H54 (cell line): ENCODE results near the gene KNCN.

Experiments
- DNase-seq: peaks from one replicate; pipeline ENCODE4 v3.0.0; 2011; ENCODE audit warnings: low spot score, mixed read lengths; ENCODE audit not compliant: insufficient read length
- FAIRE-seq: peaks from 3 replicates; lab custom pipeline; 2011; peaks lifted over from hg19 to GRCh38; lab: Jason Lieb, UNC
- POLR2A ChIP-seq: IDR thresholded peaks from 2 replicates; pipeline ENCODE4 v1.6.1; 2011; ENCODE audit warnings: low read depth, mild to moderate bottlenecking, low read length

The KNCN gene

DNA sequence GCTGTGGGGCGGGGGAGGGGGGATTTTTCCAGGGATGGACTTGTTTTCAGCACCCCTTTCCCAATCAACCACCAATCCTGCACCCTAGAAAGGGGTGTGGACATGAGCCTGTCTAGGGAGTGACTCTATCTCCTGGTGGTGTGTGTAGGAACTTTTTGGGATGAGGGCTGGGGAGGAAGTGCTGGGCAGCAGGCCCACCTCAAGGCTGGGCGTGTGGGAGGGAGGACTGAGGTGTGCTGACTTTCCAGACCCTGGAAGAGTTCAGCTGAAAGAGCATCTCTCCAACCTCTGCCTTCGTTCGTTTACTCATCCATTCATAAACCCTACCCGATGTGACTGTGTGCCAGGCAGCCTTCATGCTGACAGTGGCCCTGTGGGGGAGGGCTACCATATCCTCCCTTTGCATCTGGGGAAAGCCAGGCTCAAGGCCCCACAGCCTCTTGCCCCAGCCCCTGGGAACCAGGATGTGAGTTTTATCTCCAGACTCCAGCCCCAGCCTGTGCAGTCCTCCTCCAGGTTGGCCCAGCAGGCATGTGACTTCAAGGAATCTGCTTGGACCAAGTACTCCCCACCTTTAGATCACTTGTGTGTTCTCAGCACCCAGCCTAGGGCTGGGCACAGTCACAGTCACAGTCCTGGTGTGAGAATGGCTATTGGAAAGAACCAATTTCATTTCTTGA is 6.7 kb downstream of the KNCN start:
- TF ChIP-seq POLR2A = no peak
- FAIRE-seq (no peak), DNase-seq (no peak)

DNA sequence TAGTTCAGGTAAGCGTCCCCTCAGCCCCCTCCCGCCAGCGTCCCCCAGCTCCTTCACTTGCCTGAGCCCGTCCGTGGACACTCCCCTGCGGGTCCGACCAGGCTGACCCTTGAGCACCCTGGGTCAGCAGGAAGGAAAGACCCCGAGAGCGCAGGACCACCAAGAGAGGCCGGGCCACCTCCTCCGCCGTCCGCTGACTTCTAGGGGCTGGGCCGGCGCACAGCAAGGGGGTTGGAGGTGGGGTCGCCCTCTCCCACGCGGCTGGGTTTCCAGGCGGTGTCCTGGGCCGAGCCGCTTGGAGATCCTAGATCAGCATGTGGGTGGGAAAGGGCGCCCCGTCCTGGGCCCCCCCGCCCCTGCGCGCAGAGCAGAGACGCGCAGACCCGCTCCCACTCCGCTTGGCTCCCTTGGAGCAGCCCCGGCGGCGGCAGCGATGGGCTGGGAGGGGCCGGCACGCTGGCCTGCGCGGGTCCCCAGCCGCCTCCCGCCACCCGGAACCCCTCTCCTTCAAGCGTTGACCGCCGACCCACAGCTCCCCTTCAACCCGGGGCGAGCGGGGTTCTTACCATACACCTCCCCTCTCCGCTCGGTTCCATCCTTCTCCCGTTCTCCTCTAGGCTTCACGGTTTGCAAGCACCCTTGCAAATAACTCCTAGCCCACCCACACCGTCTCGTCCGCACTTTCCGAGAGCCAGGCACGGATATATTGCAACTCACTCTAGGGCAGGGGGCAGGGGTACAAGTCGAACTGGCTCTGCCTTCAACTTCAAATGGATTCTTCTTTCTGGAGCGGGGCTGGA is 7.5 kb downstream of the KNCN start:
- no peak for TF ChIP-seq POLR2A
- no peak for DNase-seq
- no peak for FAIRE-seq

DNA sequence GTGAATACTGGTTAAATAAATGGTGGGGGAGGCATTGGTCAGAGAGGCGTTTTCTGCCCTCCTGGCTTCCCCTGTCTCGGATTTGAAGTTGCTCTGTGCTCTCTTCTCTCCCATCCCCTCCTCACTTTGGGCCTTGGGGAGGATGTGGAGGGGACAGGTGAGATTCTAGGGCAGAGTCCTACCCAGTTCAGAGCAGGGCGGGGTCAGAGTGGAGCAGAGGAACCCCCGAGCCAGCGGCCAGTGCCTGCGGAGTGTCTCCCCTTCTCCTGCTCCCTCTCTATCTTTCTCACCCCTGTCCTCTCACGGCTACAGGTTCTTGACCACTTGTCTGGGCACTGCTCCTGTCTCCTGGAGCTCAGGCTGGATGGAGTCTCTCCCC is 8.1 kb downstream of the KNCN start:
- DNase-seq = no peak
- no peak for FAIRE-seq
- no peak for TF ChIP-seq POLR2A

- peak; percentile 52 for FAIRE-seq
- peak; percentile 97 for DNase-seq
- TF ChIP-seq POLR2A = no peak
These were observed 11.5 kb downstream of the KNCN start for GRCh38 chr1:46539972-46540371.

DNA sequence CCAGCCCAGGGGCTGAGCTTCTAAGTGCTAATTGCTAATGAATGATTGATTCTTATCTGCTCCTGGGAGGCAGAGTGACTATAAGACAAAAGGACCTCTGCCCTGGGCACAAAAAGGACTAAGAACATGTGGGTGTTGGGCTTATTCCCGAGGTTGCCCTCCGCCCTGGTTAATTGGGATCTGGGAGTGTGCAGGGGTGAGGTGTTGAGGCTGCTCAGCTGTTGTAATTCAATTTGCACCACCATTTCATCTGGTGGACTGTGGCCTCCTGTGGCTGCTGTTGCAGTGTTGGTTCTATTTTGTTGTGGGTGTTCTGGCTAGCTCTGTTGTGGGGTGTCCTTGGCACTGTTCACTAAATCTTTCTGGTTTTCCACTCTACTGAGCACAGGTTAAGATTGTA is 13.3 kb downstream of the KNCN start:
- TF ChIP-seq POLR2A = no peak
- DNase-seq (no peak), FAIRE-seq (no peak)

DNA sequence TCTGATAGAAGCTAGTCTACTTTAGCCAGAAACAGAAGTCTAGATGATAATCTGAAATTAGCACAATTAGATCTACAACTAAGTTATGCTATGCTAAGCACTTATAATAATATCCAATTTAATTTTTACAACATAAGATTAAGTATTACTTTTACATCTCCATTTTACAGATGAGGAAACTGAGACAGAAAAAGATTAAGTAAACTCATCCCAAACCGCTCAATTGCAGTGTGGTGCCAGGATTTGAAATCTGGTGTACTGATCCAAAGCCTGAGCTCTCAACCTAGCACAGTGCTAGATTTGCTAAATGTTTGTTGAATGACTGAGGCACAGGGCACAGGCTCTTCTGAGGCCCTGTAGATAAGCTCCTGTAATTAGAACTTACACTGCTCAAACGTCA is 13.8 kb downstream of the KNCN start:
- no peak for FAIRE-seq
- DNase-seq = no peak

DNA sequence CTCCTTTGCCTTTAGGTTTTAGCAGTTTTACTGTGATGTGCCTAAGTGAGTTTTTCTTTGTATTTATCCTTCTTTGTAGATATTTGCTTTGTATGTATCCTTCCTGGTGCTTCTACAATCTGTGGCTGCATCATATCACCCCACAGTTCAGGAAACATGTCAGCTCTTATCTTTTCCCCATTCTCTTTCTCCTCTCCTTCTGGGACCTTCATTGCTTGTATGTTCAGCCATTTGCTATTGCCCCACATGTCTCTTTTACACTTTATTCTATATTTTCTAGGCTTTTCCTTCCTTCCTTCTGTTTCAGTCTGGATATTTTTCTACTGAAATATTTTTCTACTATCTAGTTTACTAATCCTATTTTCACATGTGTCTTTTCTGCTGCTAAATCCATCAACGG is 14.9 kb downstream of the KNCN start:
- TF ChIP-seq POLR2A = no peak
- DNase-seq = no peak
- FAIRE-seq = no peak

More for the DNA sequence above, 13.8 kb downstream of the KNCN start:
- TF ChIP-seq POLR2A = no peak

DNA sequence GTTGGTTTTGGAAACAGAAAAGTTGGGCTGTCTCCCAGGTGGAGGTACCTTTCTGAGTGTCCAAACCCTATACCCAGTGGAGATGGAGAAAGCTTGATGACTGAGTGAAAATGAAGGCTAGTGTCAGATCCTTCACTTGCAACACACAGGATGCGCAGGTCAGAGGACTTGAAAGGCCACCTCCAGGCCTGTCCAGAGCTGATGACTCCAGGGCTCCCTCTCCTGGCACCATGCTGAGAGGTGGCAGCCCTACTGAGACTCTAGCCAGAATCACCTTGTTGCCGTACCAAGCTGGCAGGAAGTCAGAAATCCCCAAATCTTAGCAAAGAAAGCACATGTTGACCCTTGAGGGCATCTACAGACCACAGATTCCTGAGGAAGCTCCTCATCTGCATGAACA is 16.4 kb downstream of the KNCN start:
- FAIRE-seq = no peak
- peak; percentile 69 for DNase-seq

GRCh38 chr1:46533179-46533864 is 18.1 kb downstream of the KNCN start:
- no peak for DNase-seq
- no peak for TF ChIP-seq POLR2A
- no peak for FAIRE-seq

More for the DNA sequence above, 16.4 kb downstream of the KNCN start:
- TF ChIP-seq POLR2A = no peak

- DNase-seq (no peak), FAIRE-seq (no peak)
- TF ChIP-seq POLR2A = no peak
These were observed 18.8 kb downstream of the KNCN start for GRCh38 chr1:46532498-46533178.

- DNase-seq = no peak
- FAIRE-seq = no peak
- TF ChIP-seq POLR2A = no peak
These were observed 19.4 kb downstream of the KNCN start for GRCh38 chr1:46532095-46532494.

DNA sequence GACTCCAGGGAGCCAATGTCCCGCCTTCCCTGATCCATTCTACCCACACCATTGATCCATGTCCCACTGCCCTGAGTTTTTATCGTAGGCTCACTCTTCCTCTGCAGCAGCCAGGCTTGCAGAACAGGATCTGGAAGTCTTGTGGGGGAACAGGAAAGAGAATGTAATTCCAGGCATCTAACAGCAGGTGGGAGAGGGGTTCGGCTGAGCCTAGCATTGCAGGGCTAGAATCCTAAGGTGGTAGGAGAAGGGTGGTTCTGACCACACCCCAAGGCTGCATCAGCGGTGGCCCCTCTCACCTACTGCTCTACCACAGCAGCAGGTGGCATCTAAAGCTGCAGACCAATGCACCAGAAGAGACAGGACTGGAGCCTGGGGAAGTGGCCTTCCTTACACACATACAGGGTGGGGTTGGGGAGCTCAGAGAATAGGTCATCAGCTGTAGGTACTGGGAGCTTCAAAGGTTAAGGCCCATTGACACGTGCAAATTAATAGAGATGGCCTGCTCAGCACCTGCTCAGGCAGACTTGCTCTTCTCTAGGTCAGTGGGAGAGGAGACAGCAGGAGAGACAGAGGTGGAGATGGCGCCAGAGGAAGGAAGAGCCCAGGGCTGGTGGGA is 20.5 kb downstream of the KNCN start:
- DNase-seq (no peak), FAIRE-seq (no peak)
- TF ChIP-seq POLR2A = no peak

DNA sequence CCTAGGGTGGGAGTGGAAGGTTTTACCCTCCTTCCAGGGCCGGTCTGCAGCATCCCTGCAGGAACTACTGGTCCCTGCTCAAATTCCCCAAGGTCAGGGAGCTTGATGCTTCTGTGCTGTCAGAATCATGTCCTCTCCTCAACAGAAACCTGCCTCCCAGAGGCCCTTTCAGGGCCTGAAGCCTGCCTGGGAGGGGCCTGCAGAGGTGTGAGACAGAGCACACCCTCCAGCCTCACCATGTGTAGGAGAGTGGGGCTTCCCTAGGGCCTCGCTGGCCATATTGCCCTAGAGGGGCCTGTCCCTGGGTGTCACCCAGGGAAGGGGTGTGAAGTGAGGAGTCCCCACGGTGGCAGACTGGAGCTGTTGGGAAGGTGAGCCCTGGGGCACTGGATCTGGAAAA is 21.1 kb downstream of the KNCN start:
- FAIRE-seq (no peak), DNase-seq (no peak)
- TF ChIP-seq POLR2A = no peak
